Stimulated activated CD4-positive, alpha-beta T cell treated with anti-CD3 and anti-CD28 coated beads, Interleukin-15, amount 100 ng/mL, for 24 hours (primary cell): ENCODE results near the gene MFAP3.

ENCODE experiments used
- DNase-seq: peaks from one replicate; pipeline ENCODE4 v3.0.0-alpha.2; 2020

MFAP3 gene

GRCh38 chr5:154095904-154096303 lies 57.1 kb downstream of the MFAP3 start:
- DNase-seq: no peak

GRCh38 chr5:154097031-154097430 lies 58.3 kb downstream of the MFAP3 start:
- DNase-seq: no peak

GRCh38 chr5:154098465-154098864 lies 59.7 kb downstream of the MFAP3 start:
- DNase-seq: no peak

GRCh38 chr5:154101184-154101583 lies 62.4 kb downstream of the MFAP3 start:
- DNase-seq: no peak

GRCh38 chr5:154103233-154103632 lies 64.5 kb downstream of the MFAP3 start:
- DNase-seq: no peak
